ENCODE results near the gene TOE1. TPM values are rescaled to one million over a fixed set of nuclear protein-coding genes. Genes with fewer than 3 reads are reported as not detected.
"Not testable (repeated sequence)": the region's sequence is repeated elsewhere in the genome, so short reads cannot be mapped to it uniquely, and the experiment has no call there.

The TOE1 gene
- total RNA-seq, 1 donor from 2014 or later: 12.3 TPM

DNA sequence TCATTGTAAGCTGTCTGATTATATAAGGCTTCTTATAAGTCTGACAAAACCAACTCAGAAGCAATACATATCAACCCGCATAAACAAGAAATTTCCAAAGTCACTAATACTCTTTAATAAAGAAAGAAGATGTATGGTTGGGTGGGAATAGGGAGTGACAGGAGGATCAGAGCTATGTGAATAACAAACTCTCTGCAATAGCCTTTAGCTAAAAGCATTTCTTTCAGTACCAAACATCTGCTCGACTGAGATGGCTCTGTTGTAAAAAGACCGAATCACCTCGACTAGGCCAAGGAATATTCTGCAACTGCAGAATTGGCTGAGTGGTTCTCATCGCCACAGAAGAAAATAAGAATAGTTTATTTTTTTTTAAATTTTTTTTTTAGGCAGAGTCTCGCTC, 39.6 kb downstream of the TOE1 start:
- TF ChIP-seq, protein P1, sequence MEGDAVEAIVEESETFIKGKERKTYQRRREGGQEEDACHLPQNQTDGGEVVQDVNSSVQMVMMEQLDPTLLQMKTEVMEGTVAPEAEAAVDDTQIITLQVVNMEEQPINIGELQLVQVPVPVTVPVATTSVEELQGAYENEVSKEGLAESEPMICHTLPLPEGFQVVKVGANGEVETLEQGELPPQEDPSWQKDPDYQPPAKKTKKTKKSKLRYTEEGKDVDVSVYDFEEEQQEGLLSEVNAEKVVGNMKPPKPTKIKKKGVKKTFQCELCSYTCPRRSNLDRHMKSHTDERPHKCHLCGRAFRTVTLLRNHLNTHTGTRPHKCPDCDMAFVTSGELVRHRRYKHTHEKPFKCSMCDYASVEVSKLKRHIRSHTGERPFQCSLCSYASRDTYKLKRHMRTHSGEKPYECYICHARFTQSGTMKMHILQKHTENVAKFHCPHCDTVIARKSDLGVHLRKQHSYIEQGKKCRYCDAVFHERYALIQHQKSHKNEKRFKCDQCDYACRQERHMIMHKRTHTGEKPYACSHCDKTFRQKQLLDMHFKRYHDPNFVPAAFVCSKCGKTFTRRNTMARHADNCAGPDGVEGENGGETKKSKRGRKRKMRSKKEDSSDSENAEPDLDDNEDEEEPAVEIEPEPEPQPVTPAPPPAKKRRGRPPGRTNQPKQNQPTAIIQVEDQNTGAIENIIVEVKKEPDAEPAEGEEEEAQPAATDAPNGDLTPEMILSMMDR (IDR thresholded peaks at IDR 0.05; ENCODE audit: unreplicated experiment): no peak
- Mint-ChIP-seq H3K36me3 (ENCODE audit: insufficient read depth) (no peaks in the 10 kb centered on the region), H3K4me3 (ENCODE audit: low read depth) (no peak overlapping the region), H3K27ac (no peak overlapping the region), H3K27me3 (no peaks in the 10 kb centered on the region), H3K9me3 (ENCODE audit: low read depth) (no peaks in the 10 kb centered on the region), H3K4me1 (ENCODE audit: low read depth) (no peaks in the 10 kb centered on the region)
- DNase-seq (ENCODE audit: low spot score, unreplicated experiment): no peak

DNA sequence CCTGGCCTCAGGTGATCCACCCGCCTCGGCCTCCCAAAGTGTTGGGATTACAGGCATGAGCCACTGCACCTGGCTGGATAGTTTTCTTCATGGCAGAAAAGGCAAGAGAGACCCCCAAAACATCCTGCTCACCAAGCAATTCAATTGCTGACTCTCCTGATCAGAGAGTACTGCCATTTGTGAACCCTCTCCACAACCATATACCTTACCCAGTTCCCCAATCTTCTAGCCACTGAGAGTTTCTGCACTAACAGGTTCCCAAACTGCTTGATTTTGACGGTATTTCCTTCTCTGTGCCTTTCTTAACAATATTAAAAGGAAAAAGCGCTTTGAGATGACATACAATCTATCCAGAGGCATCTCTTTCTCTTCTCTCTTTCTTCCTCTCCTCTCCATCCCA, 40.2 kb downstream of the TOE1 start:
- Mint-ChIP-seq H3K4me3 (ENCODE audit: low read depth) (no peak overlapping the region), H3K9me3 (ENCODE audit: low read depth) (no peaks in the 10 kb centered on the region)

DNA sequence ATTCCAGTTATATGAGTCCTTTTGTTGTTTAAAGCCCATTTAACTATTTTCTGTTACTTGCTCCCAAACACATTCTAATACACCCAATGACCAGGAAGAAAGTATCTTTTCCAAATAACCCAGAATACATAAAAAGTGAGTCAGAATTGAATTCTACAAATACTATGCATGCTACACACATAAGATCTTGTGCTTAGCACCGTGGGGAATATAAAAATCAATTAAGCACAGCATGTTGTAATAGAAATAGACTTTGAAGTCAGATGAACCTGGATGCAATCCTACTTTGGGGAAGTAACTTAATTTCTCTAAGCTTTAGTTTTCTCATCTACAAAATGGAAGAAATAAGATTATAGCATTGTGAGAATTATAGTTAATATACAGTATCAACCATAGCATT, 40.8 kb downstream of the TOE1 start:
- Mint-ChIP-seq H3K4me3 (ENCODE audit: low read depth) (no peak overlapping the region), H3K36me3 (ENCODE audit: insufficient read depth) (no peaks in the 10 kb centered on the region), H3K27ac (no peak overlapping the region), H3K9me3 (ENCODE audit: low read depth) (no peaks in the 10 kb centered on the region), H3K4me1 (ENCODE audit: low read depth) (peaks cover 3% of the 10 kb centered on the region), H3K27me3 (no peaks in the 10 kb centered on the region)
- DNase-seq (ENCODE audit: low spot score, unreplicated experiment): no peak
- TF ChIP-seq, protein P1 (IDR thresholded peaks at IDR 0.05; ENCODE audit: unreplicated experiment): no peak

More for the DNA sequence above, 40.2 kb downstream of the TOE1 start:
- peaks cover under 1% of the 10 kb centered on the region for H3K4me1 Mint-ChIP-seq (ENCODE audit: low read depth)
- H3K27ac Mint-ChIP-seq: no peak overlapping the region
- TF ChIP-seq, protein P1 (IDR thresholded peaks at IDR 0.05; ENCODE audit: unreplicated experiment): no peak
- DNase-seq (ENCODE audit: low spot score, unreplicated experiment): no peak
- H3K27me3 Mint-ChIP-seq: no peaks in the 10 kb centered on the region
- H3K36me3 Mint-ChIP-seq (ENCODE audit: insufficient read depth): no peaks in the 10 kb centered on the region

DNA sequence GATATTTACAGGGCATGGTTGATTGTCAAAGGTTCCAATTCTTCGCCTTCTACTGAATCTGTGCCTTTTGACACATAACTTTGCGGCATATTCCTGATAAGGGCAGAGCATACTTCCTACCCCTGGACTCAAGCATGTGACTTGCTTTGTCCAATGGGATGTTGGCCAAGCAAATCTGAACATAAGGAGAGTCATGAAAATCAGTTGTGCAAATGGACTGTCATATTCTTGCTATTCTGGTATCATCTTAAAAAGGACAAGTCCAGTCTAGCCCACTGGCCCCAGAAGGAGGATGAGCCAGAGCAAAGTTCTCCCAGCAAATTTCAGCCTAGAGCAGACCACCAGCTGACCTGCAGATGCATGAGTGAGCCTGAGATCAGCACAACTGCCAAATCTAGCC, 41.3 kb downstream of the TOE1 start:
- Mint-ChIP-seq H3K4me3 (ENCODE audit: low read depth) (no peak overlapping the region), H3K36me3 (ENCODE audit: insufficient read depth) (no peaks in the 10 kb centered on the region), H3K9me3 (ENCODE audit: low read depth) (no peaks in the 10 kb centered on the region), H3K4me1 (ENCODE audit: low read depth) (peaks cover 3% of the 10 kb centered on the region), H3K27me3 (no peaks in the 10 kb centered on the region), H3K27ac (no peak overlapping the region)
- TF ChIP-seq, protein P1 (IDR thresholded peaks at IDR 0.05; ENCODE audit: unreplicated experiment): no peak
- no peak for DNase-seq (ENCODE audit: low spot score, unreplicated experiment)

DNA sequence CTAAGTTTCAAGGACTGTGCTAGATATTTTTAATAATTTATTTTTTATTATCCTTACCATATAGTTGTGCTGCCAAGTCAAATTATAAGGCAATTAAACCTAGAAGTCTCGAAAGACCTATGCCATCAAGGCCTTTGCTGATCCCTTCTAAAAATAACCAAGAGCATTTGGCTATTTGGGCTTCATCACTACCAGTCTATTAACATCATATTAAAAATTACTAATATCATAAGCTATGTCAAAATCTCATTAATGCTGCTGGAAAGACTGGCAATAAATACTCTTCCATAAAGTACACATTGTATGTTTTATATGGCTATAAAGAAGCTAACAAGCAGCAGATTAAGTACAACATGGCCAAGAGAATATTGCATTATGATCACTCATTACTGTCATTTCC, 43.2 kb downstream of the TOE1 start:
- Mint-ChIP-seq H3K4me1 (ENCODE audit: low read depth) (peaks cover 3% of the 10 kb centered on the region), H3K27ac (no peak overlapping the region), H3K9me3 (ENCODE audit: low read depth) (no peaks in the 10 kb centered on the region), H3K36me3 (ENCODE audit: insufficient read depth) (no peaks in the 10 kb centered on the region), H3K27me3 (no peaks in the 10 kb centered on the region), H3K4me3 (ENCODE audit: low read depth) (no peak overlapping the region)
- DNase-seq (ENCODE audit: low spot score, unreplicated experiment): no peak
- TF ChIP-seq, protein P1 (IDR thresholded peaks at IDR 0.05; ENCODE audit: unreplicated experiment): no peak

DNA sequence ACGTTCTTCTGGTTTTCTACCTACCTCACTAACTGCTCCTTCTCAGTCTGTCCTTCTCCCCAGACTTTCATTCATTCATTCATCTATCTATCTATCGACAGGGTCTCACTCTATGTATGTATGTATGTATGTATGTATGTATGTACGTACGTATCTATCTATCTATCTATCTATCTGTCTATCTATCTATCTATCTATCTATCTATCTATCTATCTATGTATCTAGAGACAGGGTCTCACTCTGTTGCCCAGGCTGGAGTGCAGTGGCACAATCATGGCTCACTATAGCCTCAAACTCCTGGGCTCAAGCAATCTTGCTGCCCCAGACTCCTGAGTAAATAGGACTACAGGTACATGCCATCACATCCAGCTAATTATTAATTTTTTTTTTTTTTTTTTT, 44.2 kb downstream of the TOE1 start:
- H3K4me3 Mint-ChIP-seq (ENCODE audit: low read depth); H3K36me3 Mint-ChIP-seq (ENCODE audit: insufficient read depth); H3K9me3 Mint-ChIP-seq (ENCODE audit: low read depth); H3K27me3 Mint-ChIP-seq; H3K4me1 Mint-ChIP-seq (ENCODE audit: low read depth); DNase-seq (ENCODE audit: low spot score, unreplicated experiment); H3K27ac Mint-ChIP-seq: not testable (repeated sequence)
